A673 (cell line): Measurements from ENCODE around the gene RANGRF.

ENCODE experiments used
- EZH2 ChIP-seq: fragments of 200-600 bp; sonication (generic); IDR thresholded peaks from 2 replicates; pipeline ENCODE4 v1.6.1; 2017; ENCODE audit warnings: borderline replicate concordance, low read depth, mild to moderate bottlenecking, mixed read lengths, antibody characterized with exemption, low read length; ENCODE audit not compliant: poor library complexity, severe bottlenecking
- TF ChIP-seq, protein P1 (sequence below): fragments of 300-800, 200-600 bp; sonication (generic); conservative IDR thresholded peaks from 2 replicates; pipeline ENCODE4 v1.5.1; 2017; ENCODE audit warnings: low read depth, mild to moderate bottlenecking, antibody characterized with exemption, low read length, moderate library complexity, mixed read lengths

DNA sequence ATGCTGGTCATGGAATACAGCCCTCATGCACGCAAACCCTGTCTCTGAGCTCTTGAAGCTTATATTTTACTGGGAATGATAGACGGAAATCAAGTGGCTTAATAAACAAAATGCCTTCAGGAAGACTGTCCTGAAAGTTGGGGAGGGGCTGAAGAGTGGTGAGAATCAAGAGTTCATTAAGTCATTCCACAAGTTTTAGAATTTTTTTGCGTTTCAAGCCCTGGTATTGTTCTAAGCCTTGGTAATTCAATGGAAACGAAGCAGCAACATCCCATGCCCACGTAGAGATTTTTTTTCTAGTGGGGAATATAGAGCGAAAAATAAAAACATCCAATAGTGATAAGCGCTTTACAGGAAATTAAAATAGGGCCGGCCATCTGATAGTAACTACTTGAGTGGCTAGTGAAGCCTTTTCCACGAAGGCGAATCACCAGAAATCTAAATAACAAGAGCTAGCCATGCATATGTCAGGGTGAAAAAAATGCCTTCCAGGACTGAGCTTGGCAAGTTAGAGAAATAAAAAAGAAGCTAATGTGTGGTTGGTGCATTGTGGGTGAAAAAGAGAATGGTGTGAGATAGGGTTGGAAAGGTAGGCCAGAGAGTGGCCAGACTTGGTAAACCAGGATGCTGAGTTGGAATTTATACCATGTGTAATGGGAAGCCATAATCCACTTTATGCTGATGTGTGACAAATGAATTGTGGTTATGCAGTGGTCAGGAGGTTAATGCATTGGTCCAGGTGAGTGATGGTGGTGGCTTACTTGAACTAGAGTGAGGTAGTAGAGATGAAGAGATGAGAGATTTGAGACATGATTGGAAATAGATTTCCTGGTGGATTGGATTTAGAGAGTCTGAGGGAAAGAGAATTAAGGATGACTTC lies 38.6 kb upstream of the RANGRF start:
- TF ChIP-seq, protein P1, sequence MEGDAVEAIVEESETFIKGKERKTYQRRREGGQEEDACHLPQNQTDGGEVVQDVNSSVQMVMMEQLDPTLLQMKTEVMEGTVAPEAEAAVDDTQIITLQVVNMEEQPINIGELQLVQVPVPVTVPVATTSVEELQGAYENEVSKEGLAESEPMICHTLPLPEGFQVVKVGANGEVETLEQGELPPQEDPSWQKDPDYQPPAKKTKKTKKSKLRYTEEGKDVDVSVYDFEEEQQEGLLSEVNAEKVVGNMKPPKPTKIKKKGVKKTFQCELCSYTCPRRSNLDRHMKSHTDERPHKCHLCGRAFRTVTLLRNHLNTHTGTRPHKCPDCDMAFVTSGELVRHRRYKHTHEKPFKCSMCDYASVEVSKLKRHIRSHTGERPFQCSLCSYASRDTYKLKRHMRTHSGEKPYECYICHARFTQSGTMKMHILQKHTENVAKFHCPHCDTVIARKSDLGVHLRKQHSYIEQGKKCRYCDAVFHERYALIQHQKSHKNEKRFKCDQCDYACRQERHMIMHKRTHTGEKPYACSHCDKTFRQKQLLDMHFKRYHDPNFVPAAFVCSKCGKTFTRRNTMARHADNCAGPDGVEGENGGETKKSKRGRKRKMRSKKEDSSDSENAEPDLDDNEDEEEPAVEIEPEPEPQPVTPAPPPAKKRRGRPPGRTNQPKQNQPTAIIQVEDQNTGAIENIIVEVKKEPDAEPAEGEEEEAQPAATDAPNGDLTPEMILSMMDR: no peak
- no peak for TF ChIP-seq EZH2
